HG03432 (cell line): ENCODE data around the gene PTEN.

Source experiments
- ATAC-seq: cut with Tn5 transposase; IDR thresholded peaks from one replicate; pipeline ENCODE4 v1.9.1; 2021; ENCODE audit warnings: mild to moderate bottlenecking, moderate library complexity; ENCODE audit not compliant: unreplicated experiment

PTEN gene

DNA sequence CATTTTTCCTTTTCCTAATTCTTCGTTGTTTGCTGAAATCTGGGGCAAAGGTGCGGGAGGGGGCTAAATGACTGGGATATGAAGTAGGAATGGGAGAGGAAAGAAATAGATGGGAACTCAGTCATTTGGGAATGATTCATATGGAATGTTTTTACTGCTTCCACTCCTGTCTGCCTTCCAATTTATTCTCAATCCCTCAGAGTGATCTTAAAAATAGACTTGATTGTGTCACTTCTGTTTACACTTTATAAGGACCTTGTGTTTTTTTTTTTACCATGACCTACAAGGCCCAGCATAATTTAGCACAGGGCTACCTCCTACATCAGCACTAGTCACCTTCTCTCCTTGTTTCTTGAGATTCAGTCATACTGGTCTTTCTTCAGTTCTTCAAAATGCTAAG lies 97.9 kb downstream of the PTEN start:
- ATAC-seq: no peak

GRCh38 chr10:87966459-87966858 lies 103.0 kb downstream of the PTEN start:
- ATAC-seq: no peak

DNA sequence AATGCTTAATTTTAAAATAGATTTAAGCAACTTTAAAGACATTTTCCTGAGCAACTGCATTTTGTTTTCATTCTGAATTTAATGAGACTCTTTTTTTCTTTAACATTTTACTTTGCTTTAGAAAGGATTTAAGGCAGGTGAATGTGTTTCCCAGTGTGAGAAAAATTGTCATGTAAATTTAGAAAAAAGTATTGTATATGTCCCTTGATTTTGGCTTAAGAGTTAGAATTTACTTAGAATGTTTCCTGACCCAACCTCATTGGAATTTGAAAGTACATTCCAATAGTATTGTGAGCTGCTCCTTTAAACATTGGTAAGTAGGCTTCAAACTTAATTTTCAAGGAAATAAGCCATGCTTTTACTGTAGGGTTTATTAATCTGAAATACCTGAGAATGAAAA lies 110.2 kb downstream of the PTEN start:
- no peak for ATAC-seq

- no peak for ATAC-seq
These were observed 110.7 kb downstream of the PTEN start for GRCh38 chr10:87974130-87974529.

DNA sequence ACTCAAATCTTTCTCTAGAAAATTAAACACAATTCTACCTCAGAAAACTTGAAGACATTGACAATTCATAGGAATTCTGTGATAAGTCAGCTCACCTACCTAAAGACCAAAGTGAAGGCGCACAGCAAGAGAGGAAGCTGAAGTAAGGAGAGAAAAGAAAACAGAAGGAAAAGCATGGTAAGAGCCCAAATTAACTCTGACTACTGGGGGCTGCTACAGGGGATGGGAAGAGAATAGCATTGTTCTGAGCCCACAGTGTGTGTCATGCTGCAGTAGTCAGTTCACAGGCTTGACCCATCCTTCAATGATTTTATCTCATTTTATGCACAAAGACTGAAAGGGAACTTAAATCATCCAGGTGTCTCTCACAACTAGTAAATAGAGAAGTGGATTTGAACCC lies 111.3 kb downstream of the PTEN start:
- ATAC-seq: no peak

DNA sequence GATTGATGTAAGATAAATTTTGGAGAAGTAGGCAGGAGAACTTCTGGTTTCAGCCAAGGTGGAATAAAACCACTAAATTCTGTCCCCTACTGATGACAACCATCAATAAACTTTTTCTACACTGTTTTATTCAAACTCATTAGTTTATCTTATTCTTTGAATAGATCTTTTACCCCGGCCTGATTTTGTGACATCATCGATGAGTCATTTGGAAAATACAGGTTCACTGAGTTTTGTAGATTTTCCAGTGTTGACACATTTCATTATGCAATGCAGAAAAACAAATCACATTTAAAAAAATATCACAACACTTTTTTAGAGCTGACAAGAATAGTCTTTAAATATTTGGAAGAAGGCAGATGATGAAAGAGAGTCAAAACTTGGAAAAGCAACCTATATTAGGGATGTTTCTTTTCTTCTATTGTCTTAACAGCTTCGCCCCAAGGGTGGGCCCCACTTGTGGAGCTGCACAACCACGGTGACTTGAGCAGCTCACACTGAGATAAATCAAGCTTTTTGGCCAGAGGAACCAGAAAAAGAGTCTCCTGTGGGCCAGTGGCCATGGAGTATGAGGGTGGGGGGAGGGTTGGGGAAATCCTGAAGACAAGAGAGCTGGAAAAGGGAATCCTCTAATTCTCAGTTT lies 112.8 kb downstream of the PTEN start:
- ATAC-seq: no peak

DNA sequence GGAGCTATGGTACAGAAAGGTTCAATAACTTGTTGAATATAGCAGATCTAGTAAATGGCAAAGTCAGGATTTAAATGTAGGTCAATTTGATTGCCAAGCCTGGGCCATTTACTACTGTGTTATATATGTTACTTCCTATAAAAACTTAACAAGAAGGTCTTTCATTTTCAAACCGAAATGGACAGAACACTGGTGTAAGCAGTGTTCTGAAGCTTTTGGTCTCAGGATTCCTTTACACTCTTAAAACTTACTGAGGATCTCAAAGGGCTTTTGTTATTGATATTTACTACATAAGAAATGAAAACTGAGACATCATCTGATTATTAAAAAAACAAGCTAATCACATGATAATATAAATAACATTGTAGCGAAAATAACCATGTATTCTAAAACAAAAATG lies 114.7 kb downstream of the PTEN start:
- no peak for ATAC-seq

DNA sequence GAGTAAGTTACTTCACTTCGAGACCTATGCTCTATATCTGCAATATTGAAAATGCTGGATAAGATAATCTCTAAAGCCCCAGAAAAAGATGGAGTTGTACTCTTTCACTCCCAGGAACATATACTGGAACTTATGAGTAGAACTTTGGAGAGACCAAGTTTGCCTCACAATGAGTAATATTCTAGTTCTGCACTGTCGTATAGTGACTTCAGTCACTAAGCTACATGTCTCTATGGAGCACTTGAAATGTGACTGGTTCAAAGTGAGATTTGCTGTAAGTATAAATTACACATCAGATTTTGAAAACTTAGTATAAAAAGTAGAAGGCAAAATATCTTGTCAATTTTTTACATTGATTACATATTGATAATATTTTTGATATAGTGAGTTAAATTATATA lies 116.4 kb downstream of the PTEN start:
- no peak for ATAC-seq

GRCh38 chr10:87983716-87984115 lies 120.3 kb downstream of the PTEN start:
- no peak for ATAC-seq

GRCh38 chr10:87987206-87987605 lies 123.8 kb downstream of the PTEN start:
- no peak for ATAC-seq

DNA sequence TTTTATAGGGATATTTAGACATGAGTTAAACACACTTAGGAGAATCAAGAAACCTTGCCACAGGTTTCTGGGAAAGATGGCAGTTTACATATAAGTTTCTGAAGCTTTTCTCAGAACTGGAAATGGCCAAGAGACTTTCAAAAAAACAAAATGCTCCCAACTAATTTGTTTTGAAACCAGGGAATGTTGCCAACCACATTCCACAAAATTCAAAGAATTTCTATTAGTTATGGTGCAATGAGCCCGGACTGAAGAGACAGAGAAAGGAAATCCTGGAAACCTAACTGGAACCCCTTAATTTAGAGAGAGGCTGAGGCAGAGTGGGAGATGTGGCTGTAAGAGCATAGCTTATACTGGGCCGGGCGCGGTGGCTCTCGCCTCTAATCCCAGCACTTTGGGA lies 128.5 kb downstream of the PTEN start:
- ATAC-seq: no peak

GRCh38 chr10:88004451-88004850 lies 141.0 kb downstream of the PTEN start:
- no peak for ATAC-seq

DNA sequence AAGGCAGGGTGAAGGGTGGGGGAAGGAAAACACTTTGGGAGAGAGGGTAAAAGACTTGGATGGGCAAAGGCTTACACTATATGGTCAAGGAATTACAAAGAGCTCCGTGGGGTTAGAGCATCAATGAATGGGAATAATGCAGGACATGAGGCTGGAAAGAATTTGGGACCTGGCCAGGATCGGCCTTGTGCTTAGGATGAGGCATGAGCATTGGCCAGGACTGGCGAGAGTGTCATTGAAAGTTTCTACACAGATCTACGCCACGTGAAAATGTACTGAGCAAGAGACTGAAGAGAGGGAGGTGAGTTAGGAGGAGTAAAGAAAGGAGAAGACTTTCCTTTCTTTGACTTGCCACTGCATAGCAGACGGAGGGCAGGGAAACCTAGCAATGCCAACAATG lies 142.8 kb downstream of the PTEN start:
- ATAC-seq: no peak

DNA sequence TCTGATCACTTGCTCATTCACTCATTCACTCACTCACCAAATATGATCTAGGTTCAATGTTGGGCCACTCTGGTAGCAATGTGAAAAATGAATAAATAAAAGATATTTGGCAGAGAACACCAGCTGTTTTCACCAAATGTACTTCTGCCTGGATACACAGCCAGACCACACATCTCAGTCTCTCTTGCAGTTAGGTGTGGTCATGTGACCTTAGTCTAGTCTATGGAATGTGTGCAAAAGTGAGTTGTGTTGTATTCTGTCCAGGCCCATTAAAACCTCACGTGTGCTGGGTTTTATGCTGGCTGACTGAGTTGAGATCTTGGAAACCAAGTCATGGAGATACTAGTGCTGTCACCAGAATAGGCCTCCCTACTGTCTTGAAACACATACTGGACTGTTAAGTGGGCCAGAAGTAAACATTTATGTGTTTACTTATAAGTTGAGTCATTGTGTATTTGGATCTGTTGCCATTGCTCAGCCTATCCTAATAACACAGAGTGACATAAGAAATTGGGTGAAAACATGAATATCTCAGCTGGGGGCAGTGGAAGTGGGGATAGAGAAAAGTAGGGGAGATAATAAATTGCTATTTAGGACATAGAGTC lies 145.5 kb downstream of the PTEN start:
- ATAC-seq: no peak

DNA sequence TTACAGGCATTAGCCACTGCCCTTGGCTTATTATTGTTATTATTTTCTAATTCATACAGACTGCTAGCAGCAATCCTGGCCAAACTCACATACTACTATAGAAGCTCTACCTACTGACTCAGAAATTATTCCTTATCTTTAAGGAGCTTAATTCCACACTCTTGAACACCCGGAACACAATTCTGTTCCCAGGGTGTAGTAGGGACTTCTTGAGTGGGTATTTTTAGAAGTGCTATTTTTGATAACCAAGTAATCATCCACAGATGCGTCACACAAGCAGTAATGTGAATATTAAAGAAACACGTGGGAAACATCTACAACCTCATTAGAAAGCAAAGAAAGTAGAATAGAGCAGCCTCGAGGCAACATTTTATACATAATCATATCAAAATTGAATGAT lies 149.2 kb downstream of the PTEN start:
- ATAC-seq: no peak

DNA sequence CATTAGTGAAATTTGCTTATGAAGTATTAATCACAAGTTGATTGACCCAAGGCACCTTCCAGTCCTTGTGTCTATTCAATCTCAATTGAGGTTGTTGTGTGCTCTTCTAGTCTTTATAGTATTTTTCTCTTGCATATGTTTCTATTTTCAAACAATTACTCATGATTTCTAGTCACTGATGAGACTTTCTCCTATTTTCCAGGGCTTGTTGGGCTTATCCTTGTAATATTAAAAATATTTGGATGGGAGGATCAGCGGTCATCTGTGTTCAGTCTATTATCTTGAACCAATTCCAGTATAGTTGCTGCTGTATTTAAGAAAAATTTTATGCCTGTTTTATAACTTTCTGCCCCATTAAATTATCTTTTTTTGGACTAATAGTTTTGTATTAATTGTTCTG lies 154.4 kb downstream of the PTEN start:
- ATAC-seq: no peak

DNA sequence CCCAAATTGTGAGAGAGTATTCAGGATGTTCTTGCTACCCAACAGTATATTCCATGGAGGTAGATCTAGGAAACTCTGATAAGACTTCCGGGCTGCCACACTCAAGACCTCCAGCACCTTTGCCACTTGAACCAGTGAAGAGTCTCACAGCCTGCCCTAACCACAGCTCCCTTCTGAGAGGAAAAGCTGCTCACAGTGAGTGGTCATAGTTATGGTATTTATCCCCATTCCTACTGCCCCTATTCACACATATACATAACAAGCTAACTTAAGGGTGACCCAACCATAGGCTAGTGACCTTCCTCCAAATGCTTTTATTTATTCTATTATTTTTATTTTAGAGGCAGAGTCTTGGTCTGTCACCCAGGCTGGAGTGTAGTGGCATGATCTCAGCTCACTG lies 156.3 kb downstream of the PTEN start:
- no peak for ATAC-seq
